GM19035 (cell line): Measurements from ENCODE around the gene NUDT22.
A peak's percentile ranks its signal among the peaks of the same experiment; 100 is the strongest.

Experiments
- ATAC-seq: cut with Tn5 transposase; IDR thresholded peaks from one replicate; pipeline ENCODE4 v1.9.1; 2021; ENCODE audit not compliant: unreplicated experiment

NUDT22 gene

GRCh38 chr11:64225608-64226506 lies at the start of gene NUDT22, which contains the start of gene TRPT1:
Gene NUDT22 (plus strand): TSS chr11:64226274. CDS start chr11:64226653, 379 bp downstream.
Gene TRPT1 (minus strand): TSS chr11:64226186. CDS start chr11:64225860, 326 bp downstream.
- ATAC-seq = peak; percentile 40

- no peak for ATAC-seq
These were observed 49.3 kb upstream of the NUDT22 start for GRCh38 chr11:64176751-64177150.

- ATAC-seq = no peak
These were observed 47.9 kb upstream of the NUDT22 start for GRCh38 chr11:64178203-64178602.

GRCh38 chr11:64178951-64179639 lies 47.0 kb upstream of the NUDT22 start:
- no peak for ATAC-seq

GRCh38 chr11:64180891-64181290 lies 45.2 kb upstream of the NUDT22 start:
- ATAC-seq = no peak

- no peak for ATAC-seq
These were observed 44.3 kb upstream of the NUDT22 start for GRCh38 chr11:64181506-64182411.

- ATAC-seq = no peak
These were observed 42.2 kb upstream of the NUDT22 start for GRCh38 chr11:64183890-64184289.

- peak; percentile 26 for ATAC-seq
These were observed 40.8 kb upstream of the NUDT22 start for GRCh38 chr11:64185175-64185692.

- ATAC-seq = peak; percentile 85
These were observed 40.2 kb upstream of the NUDT22 start, which contains the start of gene STIP1 for GRCh38 chr11:64185693-64186491. Gene STIP1 (plus strand): TSS chr11:64186171. CDS start chr11:64186262, 91 bp downstream.

GRCh38 chr11:64186492-64187165 lies 39.4 kb upstream of the NUDT22 start:
- no peak for ATAC-seq

GRCh38 chr11:64192434-64192833 lies 33.6 kb upstream of the NUDT22 start:
- no peak for ATAC-seq

- no peak for ATAC-seq
These were observed 29.4 kb upstream of the NUDT22 start for GRCh38 chr11:64196626-64197025.

GRCh38 chr11:64198511-64198910 lies 27.6 kb upstream of the NUDT22 start:
- no peak for ATAC-seq

- no peak for ATAC-seq
These were observed 24.5 kb upstream of the NUDT22 start for GRCh38 chr11:64201543-64201942.

- ATAC-seq = no peak
These were observed 23.1 kb upstream of the NUDT22 start for GRCh38 chr11:64202992-64203391.

GRCh38 chr11:64203421-64204079 lies 22.5 kb upstream of the NUDT22 start:
- ATAC-seq = no peak

- no peak for ATAC-seq
These were observed 22.0 kb upstream of the NUDT22 start for GRCh38 chr11:64204080-64204440.

- ATAC-seq = no peak
These were observed 21.5 kb upstream of the NUDT22 start for GRCh38 chr11:64204464-64204989.
